Measurements from ENCODE around the gene EPOP.

GRCh38 chr17:38717139-38717745 lies 42.5 kb upstream of the EPOP start:
- TF ChIP-seq CTCF (conservative IDR thresholded peaks at IDR 0.05) (no peak), EZH2 (IDR thresholded peaks at IDR 0.05; ENCODE audit: low read depth) (no peak)
